Gastrocnemius medialis (tissue), 4 donors: ENCODE results near the gene SLC46A3. TPM values are rescaled to one million over a fixed set of nuclear protein-coding genes. Genes with fewer than 3 reads are reported as not detected.

ENCODE experiments used
- ATAC-seq, 2 donors: fragments of 150-250 bp; one replicate each; pipeline ENCODE4 v1.9.1; 2016
- DNase-seq, 2 donors: peaks; one replicate each; pipeline ENCODE4 v3.0.0-alpha.2; 2019
- H3K27ac ChIP-seq, 4 donors: fragments of 200-600 bp; sonication (generic); 1 replicate in 1 of 4; 2 replicates in 3 of 4; pipeline ENCODE4 v1.5.1; 2016 to 2018; ENCODE audit warnings: mild to moderate bottlenecking in 2 of 4, moderate library complexity in 1 of 4
- H3K27me3 ChIP-seq, 3 donors: fragments of 200-600 bp; sonication (generic) in 2 of 3; 1 replicate in 1 of 3; 2 replicates in 2 of 3; pipeline versions ENCODE4 v1.5.1 to v1.6.0; 2016 to 2019; ENCODE audit warnings: mild to moderate bottlenecking in 1 of 3, moderate library complexity in 1 of 3
- H3K36me3 ChIP-seq, 2 donors: fragments of 200-600 bp; sonication (generic) in 1 of 2; one replicate each; pipeline ENCODE4 v1.5.1; 2017 to 2018
- H3K4me1 ChIP-seq, 2 donors: fragments of 200-600 bp; sonication (generic) in 1 of 2; one replicate each; pipeline ENCODE4 v1.5.1; 2016 to 2017; ENCODE audit warnings: mild to moderate bottlenecking in 2 of 2
- H3K4me3 ChIP-seq, 4 donors: fragments of 200-600 bp; sonication (generic) in 3 of 4; 1 replicate in 1 of 4; 2 replicates in 3 of 4; pipeline ENCODE4 v1.5.1; 2016 to 2019; ENCODE audit warnings: mild to moderate bottlenecking in 2 of 4
- H3K9me3 ChIP-seq, 3 donors: fragments of 200-600 bp; sonication (generic) in 2 of 3; 1 replicate in 1 of 3; 2 replicates in 2 of 3; pipeline ENCODE4 v1.5.1; 2016 to 2019
- CTCF ChIP-seq, 5 experiments: fragments of 450-650 bp in 3 of 5; fragments of 200-600 bp in 2 of 5; sonication (generic) in 2 of 5; IDR thresholded peaks in 4 of 5; conservative IDR thresholded peaks in 1 of 5; 1 replicate in 4 of 5; 2 replicates in 1 of 5; pipeline ENCODE4 v1.5.1; 2016 to 2019; ENCODE audit warnings: antibody characterized with exemption in 5 of 5, mild to moderate bottlenecking in 3 of 5, moderate library complexity in 3 of 5
- POLR2A ChIP-seq, 2 donors: fragments of 450-650 bp; IDR thresholded peaks; one replicate each; pipeline ENCODE4 v1.6.1; 2017; ENCODE audit warnings: antibody characterized with exemption in 2 of 2, mild to moderate bottlenecking in 2 of 2, moderate library complexity in 2 of 2
- in situ Hi-C, 4 donors: fragments of 200-750 bp; cut with MboI; loops; one replicate each; pipeline versions ENCODE4 v1.15.0 to v1.8.0; 2017; ENCODE audit warnings: low sequenced_read_pairs in 4 of 4
- intact Hi-C: fragments of 100-400 bp; cut with DNase I; formaldehyde crosslinking; loops from one replicate; pipeline ENCODE4 v1.15.1; 2023; ENCODE audit warnings: low total_unique reads
- total RNA-seq, 4 donors: library from RNA; depleted of rRNA; stranded (reverse); fragments of >200 nt; gene quantifications; one replicate each; pipeline versions ENCODE4 v1.1.0 to v1.2.3, GENCODE V29; 2016

SLC46A3 gene
- total RNA-seq, 4 donors from 2014 or later = 6.9 to 18.0 (median 9.8) TPM

GRCh38 chr13:28754698-28755545, 36.2 kb upstream of the SLC46A3 start:
- H3K36me3 ChIP-seq = no peaks in the 10 kb centered on the region
- H3K9me3 ChIP-seq = peaks cover 0 to 11% (median 0%) of the 10 kb centered on the region in 3 donors
- H3K27ac ChIP-seq = peak overlapping the region; percentile 59 to 72 (median 66)
- peak overlapping the region; percentile 34 to 43 (median 38) for H3K4me3 ChIP-seq
- DNase-seq (no peak), ATAC-seq (peak; percentile 45 to 55)
- in situ Hi-C loops = no loop called here
- no peaks in the 10 kb centered on the region for H3K27me3 ChIP-seq
- intact Hi-C loops = no loop called here
- peaks cover 0 to 10% of the 10 kb centered on the region in 2 donors for H3K4me1 ChIP-seq
- peak in 2 of 5 experiments; percentile 26 to 27 for TF ChIP-seq CTCF (IDR thresholded peaks at IDR 0.05 in 4 of 5, conservative IDR thresholded peaks at IDR 0.05 in 1 of 5)
- TF ChIP-seq POLR2A (IDR thresholded peaks at IDR 0.05) = no peak

GRCh38 chr13:28753946-28754345, 35.2 kb upstream of the SLC46A3 start:
- intact Hi-C loops = no loop called here
- no peaks in the 10 kb centered on the region for H3K36me3 ChIP-seq
- H3K27me3 ChIP-seq = no peaks in the 10 kb centered on the region
- in situ Hi-C loops = no loop called here
- peaks cover 0 to 8% (median 0%) of the 10 kb centered on the region in 3 donors for H3K9me3 ChIP-seq
- no peak for DNase-seq
- TF ChIP-seq CTCF (IDR thresholded peaks at IDR 0.05 in 4 of 5, conservative IDR thresholded peaks at IDR 0.05 in 1 of 5) (no peak), POLR2A (IDR thresholded peaks at IDR 0.05) (no peak)
- H3K4me3 ChIP-seq = no peak overlapping the region
- peaks cover 0 to 10% of the 10 kb centered on the region in 2 donors for H3K4me1 ChIP-seq
- H3K27ac ChIP-seq = peak overlapping the region in 3 of 4 donors; percentile 59 to 72 (median 69)
- no peak for ATAC-seq

GRCh38 chr13:28753208-28753892, 34.6 kb upstream of the SLC46A3 start:
- Histone ChIP-seq H3K36me3 (no peaks in the 10 kb centered on the region), H3K4me3 (no peak overlapping the region), H3K9me3 (peaks cover 0 to 6% (median 0%) of the 10 kb centered on the region in 3 donors), H3K27ac (peak overlapping the region in 3 of 4 donors; percentile 59 to 72 (median 69)), H3K4me1 (peaks cover 0 to 10% of the 10 kb centered on the region in 2 donors), H3K27me3 (no peaks in the 10 kb centered on the region)
- in situ Hi-C loops (no loop called here), intact Hi-C loops (no loop called here)
- no peak for ATAC-seq
- TF ChIP-seq CTCF (IDR thresholded peaks at IDR 0.05 in 4 of 5, conservative IDR thresholded peaks at IDR 0.05 in 1 of 5) = no peak
- TF ChIP-seq POLR2A (IDR thresholded peaks at IDR 0.05) = no peak
- no peak for DNase-seq

GRCh38 chr13:28751175-28751960, 32.6 kb upstream of the SLC46A3 start:
- DNase-seq (no peak), ATAC-seq (no peak)
- TF ChIP-seq POLR2A (IDR thresholded peaks at IDR 0.05) (no peak), CTCF (IDR thresholded peaks at IDR 0.05 in 4 of 5, conservative IDR thresholded peaks at IDR 0.05 in 1 of 5) (no peak)
- intact Hi-C loops (no loop called here), in situ Hi-C loops (no loop called here)
- Histone ChIP-seq H3K9me3 (no peaks in the 10 kb centered on the region), H3K4me3 (no peak overlapping the region), H3K27ac (no peak overlapping the region), H3K36me3 (no peaks in the 10 kb centered on the region), H3K27me3 (no peaks in the 10 kb centered on the region), H3K4me1 (peaks cover 0 to 10% of the 10 kb centered on the region in 2 donors)
